Body of pancreas (tissue), 4 donors: ENCODE measurements around the gene TAS2R46. TPM values are rescaled to one million over a fixed set of nuclear protein-coding genes. Genes with fewer than 3 reads are reported as not detected.

Experiments used
- ATAC-seq: fragments of 150-250 bp; one replicate; pipeline ENCODE4 v1.9.1; 2016
- DNase-seq, 4 donors: peaks; one replicate each; pipeline ENCODE4 v3.0.0-alpha.2; 2019
- H3K27ac ChIP-seq, 4 donors: fragments of 200-600 bp; sonication (generic); 1 replicate in 3 of 4; 2 replicates in 1 of 4; pipeline versions ENCODE4 v1.5.1 to v1.6.1; 2016 to 2019; ENCODE audit warnings: mild to moderate bottlenecking in 1 of 4, mixed read lengths in 1 of 4, moderate library complexity in 1 of 4
- H3K27me3 ChIP-seq, 2 donors: fragments of 200-600 bp; sonication (generic); one replicate each; pipeline ENCODE4 v1.6.0; 2016; ENCODE audit warnings: mild to moderate bottlenecking in 1 of 2
- H3K36me3 ChIP-seq, 2 donors: fragments of 200-600 bp; sonication (generic); replicated peaks in 1 of 2; 2 replicates each; pipeline ENCODE4 v1.5.1; 2016; ENCODE audit warnings: low read depth in 2 of 2; ENCODE audit not compliant: insufficient read depth in 1 of 2
- H3K4me1 ChIP-seq: fragments of 200-600 bp; sonication (generic); one replicate; pipeline ENCODE4 v1.6.0; 2016
- H3K4me3 ChIP-seq, 2 donors: fragments of 200-600 bp; sonication (generic); 1 replicate in 1 of 2; 2 replicates in 1 of 2; pipeline ENCODE4 v1.5.1; 2016 to 2019
- H3K9me3 ChIP-seq, 3 donors: fragments of 200-600 bp; sonication (generic); 1 replicate in 2 of 3; 2 replicates in 1 of 3; pipeline ENCODE4 v1.5.1; 2016
- CTCF ChIP-seq, 7 experiments: fragments of 450-650 bp in 4 of 7; fragments of 200-600 bp in 3 of 7; sonication (generic) in 3 of 7; IDR thresholded peaks; one replicate each; pipeline ENCODE4 v1.5.1; 2016 to 2019; ENCODE audit warnings: antibody characterized with exemption in 7 of 7
- POLR2A ChIP-seq, 3 donors: fragments of 450-650 bp; IDR thresholded peaks; one replicate each; pipeline ENCODE4 v1.6.1; 2016; ENCODE audit warnings: antibody characterized with exemption in 3 of 3, mild to moderate bottlenecking in 2 of 3
- WGBS, 2 donors: methylation state at CpG; one replicate each; pipeline ENCODE4 v1.1.5; 2017; 5-methylcytosine and 5-hydroxymethylcytosine counted together
- intact Hi-C: fragments of 100-400 bp; cut with DNase I; formaldehyde crosslinking; loops from one replicate; pipeline ENCODE4 v1.15.1; 2023
- total RNA-seq, 2 donors: library from RNA; depleted of rRNA; stranded (reverse); fragments of >200 nt; gene quantifications; one replicate each; pipeline ENCODE4 v1.1.0, GENCODE V29; 2016

TAS2R46 gene
- total RNA-seq, 2 donors from 2014 or later = 3.9 TPM; not detected in 1

- Histone ChIP-seq H3K27me3 (no peaks in the 10 kb centered on the region), H3K4me1 (no peaks in the 10 kb centered on the region), H3K4me3 (no peak overlapping the region), H3K36me3 (no peaks in the 10 kb centered on the region), H3K9me3 (no peaks in the 10 kb centered on the region), H3K27ac (no peak overlapping the region)
- ATAC-seq (no peak), DNase-seq (no peak)
- TF ChIP-seq CTCF (IDR thresholded peaks at IDR 0.05) (no peak), POLR2A (IDR thresholded peaks at IDR 0.05) (no peak)
- intact Hi-C loops = no loop called here
- WGBS, 2 donors = 75 to 90% methylated on average over 3 of the region's 3 CpGs
Observed at GRCh38 chr12:11075642-11076041, 13.5 kb upstream of the TAS2R46 start.

- Histone ChIP-seq H3K36me3 (no peaks in the 10 kb centered on the region), H3K27me3 (no peaks in the 10 kb centered on the region), H3K27ac (no peak overlapping the region), H3K4me1 (no peaks in the 10 kb centered on the region), H3K9me3 (no peaks in the 10 kb centered on the region), H3K4me3 (no peak overlapping the region)
- peak in 1 of 4 donors; percentile 2 for DNase-seq
- 52 to 69% methylated on average over 4 of the region's 4 CpGs for WGBS, 2 donors
- ATAC-seq = no peak
- TF ChIP-seq CTCF (IDR thresholded peaks at IDR 0.05) (no peak), POLR2A (IDR thresholded peaks at IDR 0.05) (no peak)
- intact Hi-C loops = no loop called here
Observed at GRCh38 chr12:11071414-11071813, 9.3 kb upstream of the TAS2R46 start.

- TF ChIP-seq CTCF (IDR thresholded peaks at IDR 0.05) (no peak), POLR2A (IDR thresholded peaks at IDR 0.05) (no peak)
- Histone ChIP-seq H3K27me3 (no peaks in the 10 kb centered on the region), H3K36me3 (no peaks in the 10 kb centered on the region), H3K9me3 (no peaks in the 10 kb centered on the region), H3K4me1 (no peaks in the 10 kb centered on the region), H3K4me3 (no peak overlapping the region), H3K27ac (no peak overlapping the region)
- intact Hi-C loops = no loop called here
- 43 to 59% methylated on average over 1 of the region's 1 CpG for WGBS, 2 donors
- ATAC-seq (no peak), DNase-seq (no peak)
Observed at GRCh38 chr12:11070999-11071398, 8.9 kb upstream of the TAS2R46 start.

GRCh38 chr12:11069854-11070365 is 7.8 kb upstream of the TAS2R46 start:
- WGBS, 2 donors = 85 to 92% methylated on average over 5 of the region's 5 CpGs
- Histone ChIP-seq H3K9me3 (no peaks in the 10 kb centered on the region), H3K4me3 (no peak overlapping the region), H3K4me1 (no peaks in the 10 kb centered on the region), H3K27ac (no peak overlapping the region), H3K36me3 (no peaks in the 10 kb centered on the region), H3K27me3 (no peaks in the 10 kb centered on the region)
- TF ChIP-seq POLR2A (IDR thresholded peaks at IDR 0.05) (no peak), CTCF (IDR thresholded peaks at IDR 0.05) (no peak)
- DNase-seq (no peak), ATAC-seq (no peak)
- intact Hi-C loops = no loop called here

- H3K9me3 ChIP-seq = no peaks in the 10 kb centered on the region
- no peak for TF ChIP-seq CTCF (IDR thresholded peaks at IDR 0.05)
- TF ChIP-seq POLR2A (IDR thresholded peaks at IDR 0.05) = no peak
- H3K4me1 ChIP-seq = no peaks in the 10 kb centered on the region
- no peaks in the 10 kb centered on the region for H3K27me3 ChIP-seq
- H3K4me3 ChIP-seq = no peak overlapping the region
- H3K36me3 ChIP-seq = no peaks in the 10 kb centered on the region
- intact Hi-C loops = no loop called here
- WGBS, 2 donors = 57 to 71% methylated on average over 2 of the region's 2 CpGs
- peak in 3 of 4 donors; percentile 8 to 13 (median 12) for DNase-seq
- H3K27ac ChIP-seq = no peak overlapping the region
- no peak for ATAC-seq
Observed at GRCh38 chr12:11067514-11067913, 5.4 kb upstream of the TAS2R46 start.
